ENCODE results near the gene KATNB1. TPM values are rescaled to one million over a fixed set of nuclear protein-coding genes. Genes with fewer than 3 reads are reported as not detected.

The KATNB1 gene
- total and polyA plus RNA-seq, 2 of the 8 experiments (the other 6 are each of a cell fraction or from before 2014, with no cell fraction given): 50.2 to 60.4 TPM

DNA sequence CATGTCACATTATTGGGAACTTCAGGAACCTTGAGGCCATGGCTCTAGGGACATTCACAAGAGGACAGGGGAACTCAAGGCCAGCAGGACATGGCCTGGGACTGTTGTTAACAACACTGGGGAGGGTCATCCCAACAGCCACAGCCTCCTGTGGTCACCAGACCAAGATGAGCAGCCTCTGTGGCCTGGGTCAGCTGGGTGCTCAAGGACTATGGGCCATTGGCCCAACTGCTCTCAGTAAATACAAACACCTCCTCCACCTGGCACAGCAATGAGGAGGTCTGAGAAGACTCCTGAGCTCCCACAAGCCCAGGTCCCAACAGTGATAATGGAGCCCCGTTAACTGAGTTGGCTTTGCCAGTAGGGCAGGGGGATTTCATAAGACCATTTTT is 45.8 kb downstream of the KATNB1 start (continued):
- TF ChIP-seq TBP (IDR thresholded peaks at IDR 0.05; ENCODE audit: low read depth, low read length): no peak

Data from H1 (cell line).